Measurements from ENCODE around the gene GID8.

The GID8 gene

DNA sequence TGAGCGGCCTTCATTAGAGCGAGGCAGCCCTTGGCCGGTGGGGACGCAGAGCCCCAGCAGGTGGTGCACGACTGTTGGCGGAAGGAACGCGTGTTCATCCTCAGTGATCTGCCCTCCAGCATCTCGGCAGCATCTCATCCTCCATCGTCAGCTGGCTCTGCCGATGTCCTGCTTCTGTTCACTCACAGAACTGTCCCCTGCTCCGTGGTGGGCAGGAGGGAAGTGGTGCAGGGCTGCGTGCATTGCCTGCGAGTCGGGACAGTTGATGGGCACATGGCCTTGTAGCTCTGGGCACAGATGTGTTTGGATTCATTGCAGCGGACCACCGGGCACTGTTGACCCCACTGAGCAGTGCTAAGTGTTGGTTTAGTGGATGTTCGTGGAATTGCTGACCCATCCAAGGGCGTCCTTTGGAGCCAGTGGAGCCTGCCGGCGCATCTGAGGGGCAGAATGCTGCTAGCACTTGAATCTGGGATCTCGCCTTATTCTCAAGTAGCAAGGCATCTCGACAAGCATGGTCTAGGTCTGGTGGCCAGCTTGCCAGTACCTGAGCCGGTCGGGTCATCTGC is 7.9 kb downstream of the GID8 start:
- no peak for DNase-seq

DNA sequence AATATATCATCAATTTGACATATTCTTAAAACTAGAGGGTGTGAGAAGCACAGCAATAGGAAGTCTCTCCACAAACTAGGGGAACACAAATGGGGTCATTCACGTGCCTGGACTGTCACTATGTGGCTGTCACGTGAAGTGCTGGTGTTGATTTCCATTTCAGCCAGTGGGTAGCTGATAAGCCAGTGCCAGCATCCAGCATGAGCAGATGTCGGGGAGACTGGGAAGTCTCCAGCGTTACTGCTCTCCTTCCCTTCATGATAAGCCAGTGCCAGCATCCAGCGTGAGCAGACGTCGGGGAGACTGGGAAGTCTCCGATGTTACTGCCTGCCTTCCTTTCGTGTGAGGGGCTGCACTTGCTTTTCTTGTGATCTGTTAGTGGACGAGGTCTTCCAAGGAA is 9.0 kb downstream of the GID8 start:
- no peak for DNase-seq

DNA sequence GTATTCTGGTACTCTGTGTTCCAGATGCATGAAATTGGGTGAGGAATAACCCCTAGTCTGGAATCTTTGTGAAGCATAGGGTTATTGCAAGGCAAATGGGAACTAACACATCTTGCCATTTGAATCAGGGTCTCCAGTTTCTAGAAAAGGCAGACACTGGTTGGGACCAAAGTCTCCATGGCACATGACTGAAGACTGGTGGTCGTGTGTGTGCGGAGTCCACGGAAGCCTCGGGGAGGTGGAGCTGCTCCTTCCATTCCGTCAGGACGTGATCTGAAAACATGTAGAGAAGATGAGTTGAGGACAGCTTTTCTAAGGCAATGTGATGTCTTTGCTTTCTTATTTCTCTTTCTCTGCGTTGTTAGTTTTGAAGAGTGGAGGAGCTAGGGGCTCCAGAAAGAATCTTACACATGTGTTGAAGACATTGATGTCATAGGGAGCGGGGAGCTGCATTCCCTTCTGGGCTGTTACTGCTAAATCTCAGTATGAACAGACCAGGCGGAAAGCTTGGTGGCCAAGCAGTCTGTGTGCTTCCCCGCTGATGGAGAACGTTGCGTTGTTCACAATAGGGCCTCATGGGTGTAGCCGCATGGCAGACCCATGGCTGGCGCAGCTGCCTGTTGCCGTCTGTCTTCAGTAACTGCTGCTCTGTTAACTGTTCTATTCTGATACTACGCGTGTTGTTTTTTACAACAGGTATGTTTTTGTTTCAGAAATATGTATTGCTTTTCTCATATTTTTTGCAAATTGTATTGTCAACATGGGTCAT is 9.8 kb downstream of the GID8 start:
- peak; percentile 16 for DNase-seq

DNA sequence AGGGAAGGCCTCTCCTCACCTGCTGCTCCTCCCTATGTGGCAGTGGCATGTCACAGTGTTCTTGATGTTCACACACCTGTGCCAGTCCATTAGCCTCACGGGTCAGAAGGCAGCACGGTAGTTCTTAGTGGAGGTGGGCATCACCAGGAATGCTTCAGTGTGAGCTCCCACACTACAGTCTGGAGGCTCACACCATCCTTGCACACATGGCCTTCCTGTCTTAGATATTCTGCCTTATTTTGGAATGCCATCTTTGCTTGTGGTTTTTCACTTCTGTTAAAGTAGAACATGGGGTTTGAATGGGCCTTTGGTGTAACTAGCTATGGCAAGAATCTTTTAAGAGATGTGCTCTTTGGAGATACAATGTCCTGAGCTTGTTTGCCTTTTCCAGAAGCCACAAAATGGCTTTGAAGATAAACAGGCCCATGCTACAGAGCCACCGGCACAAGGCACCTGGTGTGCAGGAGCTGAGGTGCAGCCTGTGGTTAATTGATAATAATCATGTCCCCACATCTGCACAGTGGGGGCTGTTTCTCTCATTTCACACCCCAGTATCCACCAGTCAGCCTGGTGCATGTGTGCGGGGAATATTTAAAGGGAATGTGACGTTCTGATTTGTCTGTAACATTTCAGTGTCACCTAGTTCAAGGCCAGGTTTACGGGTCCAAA is 11.3 kb downstream of the GID8 start:
- no peak for DNase-seq

DNA sequence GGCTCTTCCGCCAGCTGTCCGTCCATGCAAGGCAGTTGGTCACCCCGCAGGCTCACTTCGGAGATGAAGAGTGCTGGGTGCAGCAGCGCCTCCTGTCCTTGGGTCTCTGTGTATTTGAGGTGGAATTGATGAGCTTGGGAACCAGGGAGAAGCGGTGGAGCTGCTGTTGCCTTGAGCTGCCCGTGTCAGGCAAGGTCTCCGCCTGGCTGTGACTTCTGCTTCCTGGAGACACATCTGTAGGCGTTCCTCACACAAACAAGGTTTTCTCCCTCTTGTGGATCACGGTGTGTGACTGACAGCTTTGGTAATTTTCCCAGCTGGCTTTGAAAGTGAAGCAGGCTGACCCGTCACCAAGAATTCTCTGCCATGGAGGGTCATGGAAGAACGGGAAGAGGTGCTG is 12.0 kb downstream of the GID8 start:
- no peak for DNase-seq

DNA sequence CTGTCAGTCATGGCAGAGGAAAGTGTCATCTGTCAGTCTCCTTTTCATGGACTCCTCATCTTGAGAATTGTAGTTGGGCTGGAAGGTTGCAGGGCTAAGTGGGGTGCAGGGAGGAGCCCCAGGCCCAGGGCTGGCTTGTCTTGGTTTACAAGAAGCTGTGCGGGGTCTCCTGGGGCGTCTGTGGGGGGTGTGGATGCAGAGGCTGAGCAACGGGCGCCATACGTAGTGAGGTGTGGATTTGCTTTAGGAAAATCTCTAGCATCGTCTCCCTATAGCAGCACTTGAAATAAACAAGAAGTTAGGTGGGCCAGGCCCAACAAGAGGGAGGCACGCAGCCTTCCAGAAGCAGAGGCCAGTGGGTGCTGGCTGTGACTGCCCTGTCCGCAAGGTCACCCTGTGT is 12.8 kb downstream of the GID8 start:
- DNase-seq, result no peak

DNA sequence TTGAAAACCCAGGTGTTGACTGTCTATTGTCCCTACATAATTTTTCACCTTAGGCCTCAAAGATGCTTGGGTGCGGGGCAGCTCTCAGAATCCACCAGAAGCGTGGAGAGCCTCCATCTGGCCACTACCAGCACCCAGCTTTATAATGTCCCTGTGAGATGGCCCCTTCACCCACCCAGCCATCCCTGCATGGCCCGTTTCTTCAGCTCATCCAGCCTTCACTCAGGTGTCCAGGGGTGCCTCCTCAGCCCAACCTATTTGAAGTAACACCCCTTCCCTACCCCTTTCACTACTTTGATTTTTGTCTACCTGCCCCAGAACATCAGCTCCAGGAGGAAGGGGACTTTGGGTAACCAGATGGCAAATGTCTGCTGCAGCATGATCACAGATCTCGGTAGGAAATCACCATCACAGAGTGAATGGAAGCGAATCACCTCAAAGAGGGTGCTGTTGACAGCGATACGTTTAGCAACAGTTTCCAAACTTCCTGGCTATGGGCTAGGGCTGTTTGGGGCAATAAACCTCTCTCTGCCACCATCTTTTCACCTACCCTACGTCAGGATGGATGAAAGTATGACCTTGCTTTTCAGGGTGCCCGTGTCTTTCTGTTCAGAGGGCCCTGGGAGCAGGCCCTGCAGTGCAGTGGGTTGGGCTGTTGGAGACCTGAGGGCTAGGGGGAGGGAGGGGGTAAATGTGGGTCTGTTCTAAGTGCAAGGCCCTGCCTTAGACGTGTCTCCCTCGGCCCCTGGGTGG is 13.4 kb downstream of the GID8 start:
- no peak for DNase-seq

DNA sequence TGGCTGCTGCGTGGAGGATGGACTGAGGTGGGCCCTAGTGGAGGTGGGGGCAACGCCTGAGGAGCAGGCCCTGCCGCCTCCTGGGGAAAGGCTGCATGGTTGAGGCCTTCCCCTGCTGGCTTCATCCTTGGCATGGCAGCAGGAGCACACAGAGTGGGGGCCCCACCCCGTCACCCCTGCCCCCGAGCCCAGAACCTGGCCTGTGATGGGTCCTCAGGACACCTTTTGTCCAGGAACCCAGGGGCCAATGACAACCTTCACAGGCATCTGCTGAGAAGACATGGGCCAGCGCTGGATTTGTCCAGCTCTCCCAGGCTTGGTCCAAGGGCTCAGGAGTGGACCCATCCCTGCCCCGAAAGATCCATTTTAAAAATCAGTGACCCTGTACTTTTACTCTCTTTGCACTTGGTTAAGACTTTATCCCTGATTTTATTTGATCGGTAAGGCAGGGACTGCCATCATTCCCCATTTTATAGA is 14.0 kb downstream of the GID8 start:
- DNase-seq, result no peak

DNA sequence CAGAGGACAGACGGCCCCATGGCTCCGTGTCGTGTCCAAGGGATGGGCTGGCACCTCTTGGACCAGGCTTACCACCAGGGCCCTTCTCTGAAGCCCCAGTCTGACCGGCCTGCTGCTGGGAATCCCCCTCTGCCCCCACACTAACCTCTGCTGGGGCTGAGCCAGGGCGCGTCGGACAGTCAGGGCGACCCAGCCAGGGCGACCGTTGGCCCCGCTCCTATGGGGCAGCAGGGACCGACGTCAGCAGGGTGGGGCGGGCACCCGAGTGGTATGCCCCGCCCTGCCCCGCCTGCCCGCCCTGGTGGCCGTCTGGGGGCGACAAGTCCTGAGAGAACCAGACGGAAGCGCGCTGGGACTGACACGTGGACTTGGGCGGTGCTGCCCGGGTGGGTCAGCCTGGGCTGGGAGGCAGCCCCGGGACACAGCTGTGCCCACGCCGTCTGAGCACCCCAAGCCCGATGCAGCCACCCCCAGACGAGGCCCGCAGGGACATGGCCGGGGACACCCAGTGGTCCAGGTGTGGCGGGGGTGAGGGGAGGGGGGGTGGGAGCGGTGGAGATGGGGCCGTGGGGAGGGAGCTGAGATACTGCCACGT is 14.5 kb downstream of the GID8 start, which contains the start of gene SLC17A9:
TSS of gene SLC17A9 (plus strand) at position 337 of the 595 bp plus-strand sequence. CDS start at position 459, 122 bp downstream.
- peak; percentile 74 for DNase-seq

DNA sequence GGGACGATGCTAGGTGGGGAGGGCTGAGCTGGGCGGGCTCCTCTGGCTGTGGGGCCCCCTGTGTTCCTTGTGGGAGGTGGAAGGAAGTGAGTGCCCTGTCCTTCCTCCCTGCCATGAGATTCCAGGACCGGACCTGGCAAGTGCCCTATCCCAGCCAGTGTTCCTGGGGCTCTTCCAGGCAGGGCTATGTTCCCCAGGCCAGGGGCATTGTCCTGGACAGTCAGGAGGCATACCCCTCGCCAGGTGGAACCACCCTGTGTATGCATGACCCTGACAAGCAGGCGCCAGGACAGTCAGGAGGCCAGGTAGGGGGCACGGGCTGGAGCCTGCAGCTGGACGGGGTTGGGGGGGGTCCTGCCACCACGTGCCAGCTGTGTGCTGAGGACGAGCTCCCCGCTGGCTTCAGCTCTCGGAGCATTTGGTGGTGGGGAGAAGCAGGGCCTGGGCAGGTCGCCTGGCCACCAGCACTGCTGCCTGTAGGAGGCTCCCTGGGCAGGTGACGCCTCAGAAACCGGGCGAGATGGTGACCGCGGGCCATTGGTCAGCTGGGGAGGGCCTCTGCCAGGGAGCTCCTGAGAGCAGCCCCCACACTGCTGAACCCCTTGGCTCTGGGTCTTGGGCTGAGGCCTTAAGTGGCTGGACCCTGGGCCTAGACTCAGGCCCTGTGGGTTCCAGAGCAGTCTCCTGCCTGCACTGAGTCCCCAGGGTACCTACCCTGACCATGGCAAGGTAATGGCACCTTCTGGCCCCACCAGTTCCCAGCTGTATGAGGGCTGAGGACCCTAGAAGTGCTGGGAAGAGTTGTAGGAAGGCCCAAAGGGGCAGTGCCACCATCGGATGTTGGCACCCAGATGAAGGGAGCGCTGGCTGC is 15.3 kb downstream of the GID8 start:
- DNase-seq, result no peak

DNA sequence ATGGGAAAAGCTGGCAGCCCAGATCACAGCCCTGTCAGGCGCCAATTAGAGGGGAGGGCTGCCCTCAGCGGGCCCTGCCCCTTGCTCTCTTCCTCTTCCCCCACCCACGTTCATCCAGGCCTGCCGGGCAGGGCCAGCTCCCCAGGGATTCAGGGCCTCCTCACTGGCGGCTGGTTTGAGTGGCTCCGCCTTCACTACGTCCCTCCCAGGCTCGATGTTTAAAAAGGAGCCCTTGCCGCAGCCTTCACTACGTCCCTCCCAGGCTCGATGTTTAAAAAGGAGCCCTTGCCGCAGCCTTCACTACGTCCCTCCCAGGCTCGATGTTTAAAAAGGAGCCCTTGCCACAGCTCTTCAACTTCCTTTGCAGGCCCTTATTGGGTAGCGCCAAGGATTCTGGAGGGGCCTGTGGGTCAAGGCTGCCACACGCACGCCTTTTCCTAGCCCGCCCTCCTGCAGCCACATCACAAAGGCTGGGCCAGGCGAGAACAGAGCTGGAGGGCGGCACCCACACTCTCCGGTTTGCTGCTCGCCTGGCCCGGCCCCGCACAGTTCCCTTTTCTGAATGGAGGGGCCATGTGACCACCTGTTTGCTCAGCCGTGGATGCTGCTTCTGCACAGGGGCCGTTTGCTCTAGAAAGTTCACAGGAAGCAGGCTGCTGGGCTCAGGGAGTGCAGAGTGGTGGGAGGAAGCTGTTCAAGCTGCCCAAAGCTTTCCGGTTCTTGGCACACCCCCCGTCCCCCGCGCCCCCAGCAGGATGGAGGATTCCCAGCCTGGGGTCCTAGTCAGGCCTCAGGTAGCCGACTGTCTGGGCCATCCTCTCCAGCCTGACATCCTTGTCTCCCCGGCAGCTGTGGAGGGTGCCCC is 16.1 kb downstream of the GID8 start:
- DNase-seq, result peak; percentile 83

DNA sequence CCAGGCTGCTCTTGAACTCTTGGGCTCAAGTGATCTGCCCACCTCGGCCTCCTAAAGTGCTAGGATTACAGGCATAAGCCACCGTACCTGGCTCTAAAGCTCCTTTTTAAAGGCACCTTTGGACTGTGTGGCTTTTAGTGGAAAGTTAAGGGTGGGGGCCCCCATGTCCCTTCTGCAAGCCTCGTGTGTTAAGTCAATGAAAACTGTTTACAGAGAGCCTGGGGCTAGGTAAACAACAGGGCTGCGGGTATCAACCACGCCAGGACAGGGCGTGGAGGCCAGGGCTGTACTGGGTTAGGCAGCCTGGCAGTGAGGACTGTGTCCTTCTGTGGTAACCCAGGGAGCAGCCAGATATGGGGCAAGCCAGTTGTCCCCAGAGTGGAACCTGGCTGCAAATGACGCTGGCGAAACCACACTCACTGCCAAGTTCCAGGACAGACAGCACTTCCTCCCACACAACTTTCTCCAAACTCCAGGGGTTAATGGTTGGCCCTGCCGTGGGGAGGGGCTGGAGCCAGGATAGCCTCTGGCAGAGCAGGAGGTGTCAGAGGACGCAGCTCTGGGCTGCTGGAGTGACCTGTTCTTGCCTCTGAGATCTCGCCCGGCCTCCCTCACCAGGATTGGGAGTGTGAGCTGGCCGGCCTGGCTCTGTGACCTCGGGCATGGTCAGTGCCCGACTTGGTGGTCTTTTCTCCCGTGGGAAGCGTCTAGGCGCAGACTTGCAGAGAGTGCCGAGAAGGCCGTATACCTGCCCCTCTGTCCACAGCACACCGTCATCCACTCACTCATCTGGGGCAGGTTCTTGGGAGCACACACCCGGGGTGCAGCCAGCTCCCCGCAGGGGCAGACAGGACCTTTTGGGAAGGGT is 17.8 kb downstream of the GID8 start:
- DNase-seq, result no peak

DNA sequence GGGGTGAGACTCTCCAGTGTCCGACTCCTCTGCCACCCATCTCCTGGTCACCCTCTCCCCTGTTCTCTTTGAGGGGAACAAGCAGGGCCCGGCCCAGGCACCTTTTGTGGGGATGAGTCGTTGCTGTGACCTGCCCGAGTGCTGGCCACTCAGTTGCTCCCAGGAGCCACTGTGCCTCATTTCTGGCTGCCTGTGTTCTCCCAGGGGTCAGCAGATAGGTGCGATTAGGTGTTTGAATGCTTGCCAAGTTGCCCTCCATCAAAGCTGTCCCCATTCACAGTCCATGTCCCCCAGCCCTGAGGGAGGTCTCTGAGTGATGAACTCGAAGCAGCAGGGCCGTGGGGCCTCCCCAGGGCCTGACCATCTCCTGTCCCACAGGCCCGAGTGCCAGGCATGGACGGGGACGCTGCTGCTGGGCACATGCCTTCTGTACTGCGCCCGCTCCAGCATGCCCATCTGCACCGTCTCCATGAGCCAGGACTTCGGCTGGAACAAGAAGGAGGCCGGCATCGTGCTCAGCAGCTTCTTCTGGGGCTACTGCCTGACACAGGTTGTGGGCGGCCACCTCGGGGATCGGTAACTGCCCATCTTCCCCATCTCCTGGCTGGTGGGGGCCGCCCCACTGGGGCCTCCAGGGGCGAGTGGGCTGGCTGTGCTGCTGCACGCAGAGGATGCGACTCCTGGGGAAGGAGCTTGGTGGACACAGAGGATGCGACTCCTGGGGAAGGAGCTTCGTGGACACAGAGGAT is 18.6 kb downstream of the GID8 start:
- DNase-seq, result no peak

DNA sequence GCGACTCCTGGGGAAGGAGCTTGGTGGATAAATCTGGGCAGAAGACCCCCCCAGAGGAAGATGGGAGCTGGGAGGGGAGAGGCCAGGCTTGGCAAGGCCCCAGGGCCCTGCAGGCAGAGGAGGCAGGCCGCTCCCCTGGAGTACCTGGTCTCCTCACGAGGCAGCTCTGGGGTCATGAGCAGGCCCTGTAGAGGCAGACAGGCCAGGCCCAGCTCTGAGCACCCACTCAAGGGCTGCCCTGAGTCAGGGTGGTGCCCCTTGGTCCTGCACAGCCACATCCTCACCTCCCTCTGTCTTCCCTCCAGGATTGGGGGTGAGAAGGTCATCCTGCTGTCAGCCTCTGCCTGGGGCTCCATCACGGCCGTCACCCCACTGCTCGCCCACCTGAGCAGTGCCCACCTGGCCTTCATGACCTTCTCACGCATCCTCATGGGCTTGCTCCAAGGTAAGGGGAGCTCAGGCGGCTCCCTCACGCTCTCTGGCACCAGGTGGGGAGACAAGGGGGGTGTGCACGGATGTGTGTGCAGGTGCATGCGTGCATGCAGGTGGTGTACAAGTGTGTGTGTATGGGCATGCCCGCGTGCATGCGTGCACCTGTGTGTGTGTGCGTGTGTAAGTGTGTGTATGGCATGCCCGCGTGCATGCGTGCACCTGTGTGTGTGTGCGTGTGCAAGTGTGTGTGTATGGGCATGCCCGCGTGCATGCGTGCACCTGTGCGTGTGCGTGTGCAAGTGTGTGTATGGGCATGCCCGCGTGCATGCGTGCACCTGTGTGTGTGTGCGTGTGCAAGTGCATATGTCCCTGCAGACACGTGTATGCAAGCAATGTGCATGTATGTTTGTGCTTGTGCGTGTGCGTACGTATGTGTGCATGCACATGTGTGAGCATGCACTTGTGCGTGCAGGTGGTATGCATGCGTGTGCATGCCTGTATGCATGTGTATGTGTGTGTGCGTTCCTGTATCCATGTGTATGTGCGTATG is 19.5 kb downstream of the GID8 start:
- no peak for DNase-seq

DNA sequence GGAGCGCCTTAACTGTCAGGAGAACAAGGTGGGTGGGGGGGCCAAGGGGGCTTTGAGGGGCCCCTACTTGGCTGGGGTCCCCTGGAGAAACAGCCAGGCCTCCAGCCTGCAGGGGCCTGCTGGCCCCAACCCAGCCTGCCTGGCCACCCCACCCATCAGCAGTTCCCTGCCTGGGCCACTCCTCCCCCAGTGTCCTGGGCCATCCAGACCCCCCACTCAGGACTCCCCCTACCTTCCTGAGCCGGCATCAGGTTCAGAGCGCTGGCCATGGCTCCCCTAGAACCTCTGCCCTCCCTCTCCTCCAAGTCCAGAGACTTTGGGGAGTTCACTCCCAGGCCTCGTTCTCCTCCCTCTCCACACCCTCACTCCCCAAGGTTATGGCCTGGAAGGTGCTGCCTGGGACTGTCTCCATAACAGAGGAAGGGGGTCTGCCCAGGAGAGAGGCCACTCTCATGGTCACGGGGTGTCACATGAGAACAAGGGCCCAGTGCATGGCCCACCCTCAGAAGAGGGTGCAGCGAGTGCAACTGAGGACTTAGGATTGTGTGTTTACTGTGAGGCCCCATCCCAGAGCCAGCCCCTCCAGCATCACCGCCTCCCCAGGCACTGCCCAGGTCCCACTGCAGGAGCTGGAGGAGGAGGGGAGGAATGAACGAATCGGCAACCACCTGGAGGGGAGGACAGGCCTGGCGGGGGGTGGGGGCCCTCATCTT is 20.6 kb downstream of the GID8 start:
- no peak for DNase-seq

DNA sequence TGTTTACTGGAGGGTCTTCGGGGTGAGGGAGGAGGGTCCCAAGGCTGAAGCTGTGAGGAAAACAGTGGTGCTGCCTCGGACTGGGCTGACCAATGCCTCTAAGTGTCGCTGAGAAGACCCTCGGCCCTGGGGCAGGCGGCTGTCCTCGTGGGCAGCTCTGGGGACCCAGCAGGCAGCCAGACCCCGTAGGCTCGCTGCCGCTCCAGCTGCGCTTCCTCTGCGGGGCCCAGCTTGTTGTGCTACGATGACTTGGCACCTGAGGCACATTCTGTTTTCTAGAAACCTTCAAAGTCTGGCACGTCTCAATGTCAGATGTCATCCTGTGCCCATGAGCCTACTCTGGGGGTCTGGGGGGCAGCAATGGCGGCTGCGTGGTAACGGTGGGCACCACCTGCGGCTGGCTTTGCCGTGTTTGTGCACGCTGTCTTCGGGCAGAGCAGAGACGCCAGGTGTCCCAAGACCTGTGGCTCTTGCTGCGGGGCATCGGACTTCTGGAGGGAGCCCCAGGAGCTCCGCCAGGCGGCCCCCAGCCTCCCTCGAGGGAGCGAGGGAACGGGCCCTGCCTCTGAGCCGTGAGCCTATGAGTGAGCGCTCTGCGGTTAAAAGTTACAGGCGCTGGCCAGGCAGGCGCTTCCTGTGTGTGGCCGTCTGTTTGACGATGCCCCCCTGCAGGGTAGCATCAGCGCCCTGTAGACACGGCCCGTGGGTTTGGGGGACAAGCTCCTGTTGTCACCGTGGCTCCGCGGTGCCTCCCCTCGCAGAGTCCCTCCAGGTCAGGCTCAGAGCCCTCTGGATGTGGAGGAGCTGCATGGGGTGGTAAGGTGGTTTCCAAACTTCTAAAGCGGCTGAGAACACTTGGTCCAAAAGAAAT is 21.4 kb downstream of the GID8 start:
- DNase-seq, result no peak

All from left hindlimb (tissue), 1 donor.